BE2C (cell line): ENCODE results near the gene RTN4RL1.
A peak's percentile ranks its signal among the peaks of the same experiment; 100 is the strongest.

Source experiments
- DNase-seq: peaks from one replicate; pipeline ENCODE4 v3.0.0-alpha.2; 2020
- H3K27me3 ChIP-seq: fragments of 250-450 bp; sonication (Bioruptor Pico); 2 replicates; pipeline ENCODE4 v1.5.1; 2020; ENCODE audit warnings: mild to moderate bottlenecking
- H3K36me3 ChIP-seq: fragments of 250-450 bp; sonication (Bioruptor Pico); 2 replicates; pipeline ENCODE4 v1.5.1; 2020; ENCODE audit warnings: mild to moderate bottlenecking
- H3K4me1 ChIP-seq: fragments of 250-450 bp; sonication (Bioruptor Pico); 2 replicates; pipeline ENCODE4 v1.5.1; 2020
- H3K4me3 ChIP-seq: 2 replicates; pipeline ENCODE4 v1.5.1; 2011; ENCODE audit warnings: low read depth, low read length
- H3K9me3 ChIP-seq: fragments of 250-450 bp; sonication (Bioruptor Pico); 2 replicates; pipeline ENCODE4 v1.5.1; 2020
- TF ChIP-seq, protein P1 (sequence below): IDR thresholded peaks from 2 replicates; pipeline ENCODE4 v1.5.1; 2012; ENCODE audit warnings: mild to moderate bottlenecking, low read depth, low read length

RTN4RL1 gene

DNA sequence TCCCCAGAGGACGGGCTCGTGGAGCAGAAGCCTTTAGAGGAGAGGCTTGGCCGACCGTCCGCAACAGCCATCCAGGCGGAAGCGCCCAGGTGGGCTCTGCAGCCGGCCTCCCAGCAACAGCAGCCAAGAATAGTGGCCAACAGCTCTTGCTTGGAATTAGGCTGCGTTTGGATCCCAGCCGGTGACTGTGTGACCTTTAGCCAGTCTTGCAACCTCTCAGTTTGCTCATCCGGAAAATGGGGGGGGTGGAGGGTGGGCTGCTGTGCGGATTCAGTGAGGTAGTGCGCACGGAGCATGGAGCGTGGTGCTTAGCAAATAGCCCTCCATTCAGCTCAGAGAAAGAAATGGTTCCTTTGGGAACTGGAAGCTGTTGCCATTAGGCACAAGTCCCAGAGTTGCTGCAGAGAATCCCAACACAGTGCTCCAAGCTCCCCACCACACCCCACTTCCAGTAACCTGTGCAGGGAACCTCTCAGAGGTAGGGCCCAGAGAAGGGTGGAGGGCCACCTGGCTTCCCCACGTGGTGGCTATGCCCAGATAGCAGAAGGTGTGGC lies 46.7 kb downstream of the RTN4RL1 start:
- no peaks in the 10 kb centered on the region for H3K4me1 ChIP-seq
- no peaks in the 10 kb centered on the region for H3K36me3 ChIP-seq
- TF ChIP-seq, protein P1, sequence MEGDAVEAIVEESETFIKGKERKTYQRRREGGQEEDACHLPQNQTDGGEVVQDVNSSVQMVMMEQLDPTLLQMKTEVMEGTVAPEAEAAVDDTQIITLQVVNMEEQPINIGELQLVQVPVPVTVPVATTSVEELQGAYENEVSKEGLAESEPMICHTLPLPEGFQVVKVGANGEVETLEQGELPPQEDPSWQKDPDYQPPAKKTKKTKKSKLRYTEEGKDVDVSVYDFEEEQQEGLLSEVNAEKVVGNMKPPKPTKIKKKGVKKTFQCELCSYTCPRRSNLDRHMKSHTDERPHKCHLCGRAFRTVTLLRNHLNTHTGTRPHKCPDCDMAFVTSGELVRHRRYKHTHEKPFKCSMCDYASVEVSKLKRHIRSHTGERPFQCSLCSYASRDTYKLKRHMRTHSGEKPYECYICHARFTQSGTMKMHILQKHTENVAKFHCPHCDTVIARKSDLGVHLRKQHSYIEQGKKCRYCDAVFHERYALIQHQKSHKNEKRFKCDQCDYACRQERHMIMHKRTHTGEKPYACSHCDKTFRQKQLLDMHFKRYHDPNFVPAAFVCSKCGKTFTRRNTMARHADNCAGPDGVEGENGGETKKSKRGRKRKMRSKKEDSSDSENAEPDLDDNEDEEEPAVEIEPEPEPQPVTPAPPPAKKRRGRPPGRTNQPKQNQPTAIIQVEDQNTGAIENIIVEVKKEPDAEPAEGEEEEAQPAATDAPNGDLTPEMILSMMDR = no peak
- no peaks in the 10 kb centered on the region for H3K9me3 ChIP-seq
- H3K27me3 ChIP-seq = no peaks in the 10 kb centered on the region
- DNase-seq = no peak
- no peak overlapping the region for H3K4me3 ChIP-seq

DNA sequence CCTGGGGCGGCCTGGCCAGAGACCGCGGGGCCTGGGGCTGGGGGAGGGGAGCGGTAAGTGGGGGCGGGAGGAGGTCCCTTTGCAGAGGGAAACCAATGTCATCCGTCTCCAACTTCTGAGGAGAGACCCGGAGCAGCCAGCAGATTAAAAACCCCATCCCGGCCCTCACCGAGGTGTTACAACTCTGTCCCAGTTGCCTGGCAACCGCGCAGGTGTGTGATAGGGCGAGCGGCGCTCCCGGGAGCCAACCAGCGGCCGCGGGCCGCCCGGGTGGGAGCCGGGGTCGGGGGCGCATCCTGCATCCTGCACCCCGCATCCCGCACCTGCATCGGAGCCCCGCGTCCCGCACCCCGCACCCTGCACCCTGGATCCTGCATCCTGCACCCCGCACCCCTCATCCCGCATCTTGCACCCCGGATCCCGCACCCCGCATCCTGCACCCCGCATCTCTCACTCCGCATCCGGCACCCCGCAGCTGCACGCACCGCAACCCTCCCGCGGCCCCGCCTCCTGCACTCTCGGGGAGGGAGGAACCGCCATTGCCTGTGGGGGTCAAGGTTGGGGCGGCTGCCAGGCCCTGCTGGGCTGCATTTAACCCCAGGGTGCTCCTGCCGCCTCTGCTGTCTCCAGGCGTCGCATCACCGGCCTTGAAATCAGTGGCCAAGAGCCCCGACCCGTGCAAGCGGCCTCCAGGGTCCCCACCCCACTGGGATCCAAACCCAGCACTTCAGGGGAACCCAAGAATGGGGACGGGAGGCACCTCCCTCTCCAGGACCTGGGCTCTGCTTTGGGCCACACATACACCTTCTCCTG lies 47.3 kb downstream of the RTN4RL1 start:
- Histone ChIP-seq H3K36me3 (no peaks in the 10 kb centered on the region), H3K9me3 (no peaks in the 10 kb centered on the region), H3K27me3 (no peaks in the 10 kb centered on the region), H3K4me1 (no peaks in the 10 kb centered on the region), H3K4me3 (no peak overlapping the region)
- peak; percentile 50 for DNase-seq
- TF ChIP-seq, protein P1 = no peak

DNA sequence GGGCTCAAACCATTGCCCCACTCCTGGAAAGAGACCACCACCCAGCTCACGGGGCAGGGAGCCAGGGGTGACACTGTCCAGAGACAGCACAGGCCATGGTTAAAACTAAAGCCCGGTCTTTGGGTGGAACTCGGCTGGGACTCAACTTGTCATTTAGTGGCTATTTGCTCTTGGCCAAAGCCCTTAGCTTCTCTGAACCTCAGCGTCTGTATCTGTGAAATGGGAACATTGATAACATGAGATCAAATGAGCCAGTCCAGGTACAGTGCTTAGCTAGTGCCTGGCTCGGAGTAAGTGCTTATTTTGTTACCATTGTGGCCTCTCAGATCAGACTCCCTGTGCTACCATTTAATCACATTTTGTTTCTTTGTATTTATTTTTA lies 48.5 kb downstream of the RTN4RL1 start:
- TF ChIP-seq, protein P1 = no peak
- Histone ChIP-seq H3K4me3 (no peak overlapping the region), H3K36me3 (no peaks in the 10 kb centered on the region), H3K9me3 (no peaks in the 10 kb centered on the region), H3K27me3 (no peaks in the 10 kb centered on the region), H3K4me1 (no peaks in the 10 kb centered on the region)
- DNase-seq = no peak

DNA sequence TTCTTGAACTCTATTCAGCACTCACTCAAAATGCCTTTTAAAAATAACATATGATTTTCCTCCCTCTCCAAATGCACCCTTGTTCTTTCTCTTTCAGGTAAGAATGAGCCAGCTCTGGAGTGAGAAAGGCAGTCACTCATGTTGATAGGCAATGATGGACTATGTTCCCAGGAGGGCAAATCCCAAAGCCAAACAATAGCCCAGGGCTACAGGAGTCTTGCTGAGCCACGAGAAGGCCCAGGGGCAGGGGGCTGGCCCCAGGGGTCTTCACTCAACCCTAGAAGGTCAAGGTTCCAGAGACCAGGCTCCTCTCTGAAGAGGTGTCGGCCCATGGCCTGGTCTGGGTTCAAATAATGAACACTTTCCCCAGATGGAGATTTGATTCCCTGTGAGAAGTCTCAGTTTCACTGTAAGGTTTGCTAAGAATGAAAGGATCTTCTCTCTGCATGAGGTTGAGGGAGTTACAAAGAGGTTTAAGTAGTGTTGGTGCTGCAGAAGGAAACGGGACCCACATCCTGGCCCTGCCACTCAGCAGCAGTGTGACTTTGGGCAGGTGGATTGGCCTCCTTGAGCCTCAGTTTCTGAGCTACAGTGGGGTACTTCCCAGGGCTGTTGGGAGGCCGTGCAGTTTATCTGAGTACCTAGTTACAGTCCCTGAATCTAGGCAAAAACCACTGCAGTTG lies 49.0 kb downstream of the RTN4RL1 start:
- no peaks in the 10 kb centered on the region for H3K27me3 ChIP-seq
- no peaks in the 10 kb centered on the region for H3K4me1 ChIP-seq
- H3K9me3 ChIP-seq = no peaks in the 10 kb centered on the region
- no peaks in the 10 kb centered on the region for H3K36me3 ChIP-seq
- no peak overlapping the region for H3K4me3 ChIP-seq
- TF ChIP-seq, protein P1 = no peak
- no peak for DNase-seq

DNA sequence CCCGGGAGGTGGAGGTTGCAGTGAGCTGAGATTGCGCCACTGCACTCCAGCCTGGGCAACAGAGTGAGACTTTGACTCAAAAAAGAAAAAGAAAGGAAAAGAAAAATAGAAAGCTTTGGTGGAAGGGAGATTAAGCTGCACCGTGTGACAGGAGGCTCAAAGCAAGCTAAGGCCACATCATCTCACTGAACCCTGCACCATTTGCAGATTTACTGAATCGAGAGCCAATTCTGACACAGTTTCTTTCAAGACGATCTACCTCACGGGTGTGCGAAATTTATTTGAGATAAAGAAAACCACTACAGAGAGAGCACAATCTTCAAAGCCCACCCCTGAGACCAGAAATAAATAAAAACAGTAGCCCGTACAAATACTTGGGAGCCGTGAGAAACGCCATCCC lies 49.6 kb downstream of the RTN4RL1 start:
- no peaks in the 10 kb centered on the region for H3K27me3 ChIP-seq
- H3K36me3 ChIP-seq = no peaks in the 10 kb centered on the region
- TF ChIP-seq, protein P1 = no peak
- no peak for DNase-seq
- no peak overlapping the region for H3K4me3 ChIP-seq
- H3K9me3 ChIP-seq = no peaks in the 10 kb centered on the region
- H3K4me1 ChIP-seq = no peaks in the 10 kb centered on the region
